NCI-H1092 (cell line): ENCODE results near the gene PIK3C3.
"Not testable (repeated sequence)": the region's sequence is repeated elsewhere in the genome, so short reads cannot be mapped to it uniquely, and the experiment has no call there.

Experiments used
- DNase-seq: peaks from one replicate; lab custom pipeline; 2025; lab: John Stamatoyannopoulos, UW

Gene PIK3C3

GRCh38 chr18:41965634-41966255, 10.7 kb downstream of the PIK3C3 start:
- DNase-seq, result no peak

- no peak for DNase-seq
Observed at GRCh38 chr18:41966943-41967342, 11.9 kb downstream of the PIK3C3 start.

- no peak for DNase-seq
Observed at GRCh38 chr18:41967680-41968079, 12.6 kb downstream of the PIK3C3 start.

GRCh38 chr18:41969881-41970280, 14.8 kb downstream of the PIK3C3 start:
- no peak for DNase-seq

GRCh38 chr18:41972067-41972925, 17.3 kb downstream of the PIK3C3 start:
- DNase-seq, result no peak

- DNase-seq, result no peak
Observed at GRCh38 chr18:41973983-41974382, 18.9 kb downstream of the PIK3C3 start.

- DNase-seq, result no peak
Observed at GRCh38 chr18:41974796-41975201, 19.8 kb downstream of the PIK3C3 start.

- DNase-seq, result no peak
Observed at GRCh38 chr18:41975284-41975683, 20.2 kb downstream of the PIK3C3 start.

- no peak for DNase-seq
Observed at GRCh38 chr18:41977233-41977632, 22.2 kb downstream of the PIK3C3 start.

GRCh38 chr18:41982942-41983660, 28.1 kb downstream of the PIK3C3 start:
- DNase-seq, result no peak

GRCh38 chr18:41985914-41986313, 30.9 kb downstream of the PIK3C3 start:
- DNase-seq, result no peak

- DNase-seq, result no peak
Observed at GRCh38 chr18:41989508-41989907, 34.5 kb downstream of the PIK3C3 start.

- no peak for DNase-seq
Observed at GRCh38 chr18:41992066-41992465, 37.0 kb downstream of the PIK3C3 start.

- DNase-seq, result no peak
Observed at GRCh38 chr18:41992703-41993102, 37.7 kb downstream of the PIK3C3 start.

- no peak for DNase-seq
Observed at GRCh38 chr18:41993151-41993550, 38.1 kb downstream of the PIK3C3 start.

- DNase-seq, result no peak
Observed at GRCh38 chr18:41996020-41996419, 41.0 kb downstream of the PIK3C3 start.

- no peak for DNase-seq
Observed at GRCh38 chr18:41999751-42000150, 44.7 kb downstream of the PIK3C3 start.

- no peak for DNase-seq
Observed at GRCh38 chr18:42001801-42002200, 46.8 kb downstream of the PIK3C3 start.

- no peak for DNase-seq
Observed at GRCh38 chr18:42004653-42005052, 49.6 kb downstream of the PIK3C3 start.

GRCh38 chr18:42005782-42006181, 50.7 kb downstream of the PIK3C3 start:
- DNase-seq, result no peak

- DNase-seq, result not testable (repeated sequence)
Observed at GRCh38 chr18:42009457-42009856, 54.4 kb downstream of the PIK3C3 start.

- no peak for DNase-seq
Observed at GRCh38 chr18:42011053-42011452, 56.0 kb downstream of the PIK3C3 start.

- no peak for DNase-seq
Observed at GRCh38 chr18:42018831-42019230, 63.8 kb downstream of the PIK3C3 start.
